Measurements from ENCODE around the gene XRCC4. TPM values are rescaled to one million over a fixed set of nuclear protein-coding genes. Genes with fewer than 3 reads are reported as not detected.

Gene XRCC4
- total RNA-seq, 2 donors from 2014 or later, result 10.6 to 17.3 TPM

GRCh38 chr5:83036991-83037575, 40.3 kb upstream of the XRCC4 start:
- no peak for DNase-seq
- Mint-ChIP-seq H3K4me3 (no peak overlapping the region), H3K9me3 (no peaks in the 10 kb centered on the region), H3K27me3 (ENCODE audit: insufficient read depth) (no peaks in the 10 kb centered on the region), H3K36me3 (ENCODE audit: low read depth) (no peaks in the 10 kb centered on the region), H3K27ac (no peak overlapping the region), H3K4me1 (peaks cover 7% of the 10 kb centered on the region)
- H3K9me3 ChIP-seq (ENCODE audit: control insufficient read depth, low read length), result no peaks in the 10 kb centered on the region
- H3K27me3 ChIP-seq (ENCODE audit: control insufficient read depth, insufficient read depth, low read length, poor library complexity, severe bottlenecking), result no peaks in the 10 kb centered on the region
- no peaks in the 10 kb centered on the region for H3K36me3 ChIP-seq (ENCODE audit: control insufficient read depth, insufficient read depth, low read length)
- WGBS, 2 experiments (ENCODE audit: insufficient coverage in 1 of 2, insufficient read length in 1 of 2), result 71 to 96% methylated on average over 4 of the region's 4 CpGs
- no peaks in the 10 kb centered on the region for H3K4me1 ChIP-seq (ENCODE audit: control insufficient read depth, insufficient read depth, low read length)
- no peak overlapping the region for H3K9ac ChIP-seq (ENCODE audit: extremely low read depth, low read length, poor library complexity, severe bottlenecking)
- no peak overlapping the region for H3K27ac ChIP-seq (ENCODE audit: low read depth, low read length)
- TF ChIP-seq, protein P1, sequence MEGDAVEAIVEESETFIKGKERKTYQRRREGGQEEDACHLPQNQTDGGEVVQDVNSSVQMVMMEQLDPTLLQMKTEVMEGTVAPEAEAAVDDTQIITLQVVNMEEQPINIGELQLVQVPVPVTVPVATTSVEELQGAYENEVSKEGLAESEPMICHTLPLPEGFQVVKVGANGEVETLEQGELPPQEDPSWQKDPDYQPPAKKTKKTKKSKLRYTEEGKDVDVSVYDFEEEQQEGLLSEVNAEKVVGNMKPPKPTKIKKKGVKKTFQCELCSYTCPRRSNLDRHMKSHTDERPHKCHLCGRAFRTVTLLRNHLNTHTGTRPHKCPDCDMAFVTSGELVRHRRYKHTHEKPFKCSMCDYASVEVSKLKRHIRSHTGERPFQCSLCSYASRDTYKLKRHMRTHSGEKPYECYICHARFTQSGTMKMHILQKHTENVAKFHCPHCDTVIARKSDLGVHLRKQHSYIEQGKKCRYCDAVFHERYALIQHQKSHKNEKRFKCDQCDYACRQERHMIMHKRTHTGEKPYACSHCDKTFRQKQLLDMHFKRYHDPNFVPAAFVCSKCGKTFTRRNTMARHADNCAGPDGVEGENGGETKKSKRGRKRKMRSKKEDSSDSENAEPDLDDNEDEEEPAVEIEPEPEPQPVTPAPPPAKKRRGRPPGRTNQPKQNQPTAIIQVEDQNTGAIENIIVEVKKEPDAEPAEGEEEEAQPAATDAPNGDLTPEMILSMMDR (conservative IDR thresholded peaks at IDR 0.05), result no peak
- H3K4me3 ChIP-seq (ENCODE audit: low read length), result no peak overlapping the region

DNA sequence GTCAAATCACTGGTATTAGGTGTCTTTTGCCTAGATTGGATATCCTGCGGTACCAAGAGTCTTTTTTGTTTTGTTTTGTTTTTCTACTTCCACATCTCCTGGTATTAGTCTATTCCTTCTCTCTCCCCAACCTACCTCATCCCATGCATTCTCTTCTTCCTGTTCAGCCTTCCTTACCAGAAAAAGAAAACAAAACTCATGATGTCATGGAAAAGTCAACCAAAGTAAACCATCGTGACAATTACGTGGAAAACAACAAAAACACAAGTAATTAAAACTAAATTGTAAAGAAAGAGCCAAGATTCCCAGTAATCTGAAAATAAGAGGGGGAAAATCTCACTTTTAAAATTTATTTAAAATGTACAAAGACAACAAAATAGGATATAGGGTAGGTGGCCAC, 38.4 kb upstream of the XRCC4 start:
- no peaks in the 10 kb centered on the region for H3K36me3 Mint-ChIP-seq (ENCODE audit: low read depth)
- Histone ChIP-seq H3K9me3 (ENCODE audit: control insufficient read depth, low read length) (no peaks in the 10 kb centered on the region), H3K9ac (ENCODE audit: extremely low read depth, low read length, poor library complexity, severe bottlenecking) (no peak overlapping the region), H3K36me3 (ENCODE audit: control insufficient read depth, insufficient read depth, low read length) (no peaks in the 10 kb centered on the region), H3K27ac (ENCODE audit: low read depth, low read length) (no peak overlapping the region), H3K27me3 (ENCODE audit: control insufficient read depth, insufficient read depth, low read length, poor library complexity, severe bottlenecking) (no peaks in the 10 kb centered on the region), H3K4me3 (ENCODE audit: low read length) (no peak overlapping the region), H3K4me1 (ENCODE audit: control insufficient read depth, insufficient read depth, low read length) (no peaks in the 10 kb centered on the region)
- WGBS, 2 experiments (ENCODE audit: insufficient coverage in 1 of 2, insufficient read length in 1 of 2), result 93 to 100% methylated on average over 1 to 3 of the region's 3 CpGs
- no peak overlapping the region for H3K27ac Mint-ChIP-seq
- H3K9me3 Mint-ChIP-seq, result no peaks in the 10 kb centered on the region
- no peaks in the 10 kb centered on the region for H3K27me3 Mint-ChIP-seq (ENCODE audit: insufficient read depth)
- peaks cover 7% of the 10 kb centered on the region for H3K4me1 Mint-ChIP-seq
- TF ChIP-seq, protein P1 (conservative IDR thresholded peaks at IDR 0.05), result no peak
- DNase-seq, result no peak
- no peak overlapping the region for H3K4me3 Mint-ChIP-seq

DNA sequence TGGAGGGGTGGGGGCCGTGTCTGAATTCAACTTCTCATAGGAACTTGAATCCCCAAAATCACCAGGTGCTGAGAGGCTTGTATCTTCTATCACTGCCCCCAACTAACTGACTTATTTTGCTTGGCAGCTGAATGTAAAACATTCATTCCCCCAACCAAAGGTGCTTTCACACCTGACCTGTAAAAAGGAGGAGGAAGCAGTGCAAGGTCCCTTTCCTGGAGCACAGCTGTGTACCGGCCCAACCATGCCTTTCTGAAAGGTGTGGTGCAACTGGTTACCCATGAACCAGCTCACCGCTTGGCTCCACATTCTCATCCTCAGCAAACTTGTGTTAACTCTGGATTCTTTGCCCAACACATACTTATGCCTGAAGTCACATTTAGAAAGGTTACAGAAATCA, 34.8 kb upstream of the XRCC4 start:
- H3K4me3 ChIP-seq (ENCODE audit: low read length), result no peak overlapping the region
- Mint-ChIP-seq H3K4me1 (no peaks in the 10 kb centered on the region), H3K27ac (no peak overlapping the region), H3K36me3 (ENCODE audit: low read depth) (no peaks in the 10 kb centered on the region), H3K9me3 (no peaks in the 10 kb centered on the region), H3K4me3 (no peak overlapping the region), H3K27me3 (ENCODE audit: insufficient read depth) (no peaks in the 10 kb centered on the region)
- DNase-seq, result no peak
- H3K27ac ChIP-seq (ENCODE audit: low read depth, low read length), result no peak overlapping the region
- WGBS, 2 experiments (ENCODE audit: insufficient coverage in 1 of 2, insufficient read length in 1 of 2), result 94 to 100% methylated on average over 2 to 3 of the region's 3 CpGs
- no peaks in the 10 kb centered on the region for H3K36me3 ChIP-seq (ENCODE audit: control insufficient read depth, insufficient read depth, low read length)
- no peak overlapping the region for H3K9ac ChIP-seq (ENCODE audit: extremely low read depth, low read length, poor library complexity, severe bottlenecking)
- TF ChIP-seq, protein P1 (conservative IDR thresholded peaks at IDR 0.05), result no peak
- H3K4me1 ChIP-seq (ENCODE audit: control insufficient read depth, insufficient read depth, low read length), result no peaks in the 10 kb centered on the region
- H3K9me3 ChIP-seq (ENCODE audit: control insufficient read depth, low read length), result no peaks in the 10 kb centered on the region
- no peaks in the 10 kb centered on the region for H3K27me3 ChIP-seq (ENCODE audit: control insufficient read depth, insufficient read depth, low read length, poor library complexity, severe bottlenecking)

Measured in endodermal cell (in vitro differentiated cells).